Raji (cell line): ENCODE data around the gene FRMD4B.

Experiments
- POLR2A ChIP-seq: IDR thresholded peaks from 2 replicates; pipeline ENCODE4 v1.6.1; 2011; ENCODE audit warnings: low read depth, low read length, control low read depth; ENCODE audit not compliant: insufficient read depth

The FRMD4B gene

GRCh38 chr3:69144631-69145245, 241.2 kb downstream of the FRMD4B start:
- TF ChIP-seq POLR2A: no peak

GRCh38 chr3:69143612-69144011, 242.3 kb downstream of the FRMD4B start:
- TF ChIP-seq POLR2A: no peak

- TF ChIP-seq POLR2A: no peak
Measured at GRCh38 chr3:69142797-69143454, 243.0 kb downstream of the FRMD4B start.

GRCh38 chr3:69142090-69142489, 243.8 kb downstream of the FRMD4B start:
- TF ChIP-seq POLR2A: no peak

- TF ChIP-seq POLR2A: no peak
Measured at GRCh38 chr3:69141313-69141712, 244.6 kb downstream of the FRMD4B start.

GRCh38 chr3:69137412-69137811, 248.5 kb downstream of the FRMD4B start:
- no peak for TF ChIP-seq POLR2A

GRCh38 chr3:69137005-69137404, 248.9 kb downstream of the FRMD4B start:
- no peak for TF ChIP-seq POLR2A

- TF ChIP-seq POLR2A: no peak
Measured at GRCh38 chr3:69130689-69131088, 255.2 kb downstream of the FRMD4B start.

- TF ChIP-seq POLR2A: no peak
Measured at GRCh38 chr3:69129531-69129930, 256.4 kb downstream of the FRMD4B start.

- no peak for TF ChIP-seq POLR2A
Measured at GRCh38 chr3:69128509-69128908, 257.4 kb downstream of the FRMD4B start.

- no peak for TF ChIP-seq POLR2A
Measured at GRCh38 chr3:69126999-69127398, 258.9 kb downstream of the FRMD4B start.

GRCh38 chr3:69126216-69126615, 259.7 kb downstream of the FRMD4B start:
- TF ChIP-seq POLR2A: no peak

- no peak for TF ChIP-seq POLR2A
Measured at GRCh38 chr3:69122403-69122802, 263.5 kb downstream of the FRMD4B start, which contains the start of gene LMOD3. Gene LMOD3 (minus strand): TSS chr3:69122595. CDS start chr3:69122386, 209 bp downstream.

GRCh38 chr3:69121950-69122349, 263.9 kb downstream of the FRMD4B start:
- TF ChIP-seq POLR2A: no peak

- TF ChIP-seq POLR2A: no peak
Measured at GRCh38 chr3:69121513-69121912, 264.4 kb downstream of the FRMD4B start.

- no peak for TF ChIP-seq POLR2A
Measured at GRCh38 chr3:69120879-69121464, 264.9 kb downstream of the FRMD4B start.
